KMS-11 (cell line): ENCODE data around the gene IFI16.
A peak's percentile ranks its signal among the peaks of the same experiment; 100 is the strongest.
"Not testable (repeated sequence)": the region's sequence is repeated elsewhere in the genome, so short reads cannot be mapped to it uniquely, and the experiment has no call there.

Source experiments
- H2AFZ ChIP-seq: fragments of 200-600 bp; sonication (generic); 2 replicates; pipeline ENCODE4 v1.6.1; 2016; ENCODE audit warnings: antibody characterized with exemption, mixed run types, low read depth
- H3K27ac ChIP-seq: fragments of 200-600 bp; sonication (generic); 2 replicates; pipeline ENCODE4 v1.6.1; 2016; ENCODE audit warnings: mild to moderate bottlenecking, mixed run types
- H3K27me3 ChIP-seq: fragments of 200-600 bp; sonication (generic); 2 replicates; pipeline ENCODE4 v1.6.1; 2017; ENCODE audit warnings: mild to moderate bottlenecking, low read depth, mixed run types, moderate library complexity; ENCODE audit not compliant: insufficient read depth
- H3K36me3 ChIP-seq: fragments of 200-600 bp; sonication (generic); 2 replicates; pipeline ENCODE4 v1.6.1; 2017; ENCODE audit warnings: mild to moderate bottlenecking, mixed run types; ENCODE audit not compliant: insufficient read depth
- H3K4me1 ChIP-seq: fragments of 200-600 bp; sonication (generic); 2 replicates; pipeline ENCODE4 v1.6.1; 2016; ENCODE audit warnings: mild to moderate bottlenecking, low read depth, mixed run types; ENCODE audit not compliant: poor library complexity, severe bottlenecking
- H3K4me2 ChIP-seq: fragments of 200-600 bp; sonication (generic); 2 replicates; pipeline ENCODE4 v1.7.0; 2016; ENCODE audit warnings: mild to moderate bottlenecking, mixed run types
- H3K4me3 ChIP-seq: fragments of 200-600 bp; sonication (generic); IDR thresholded peaks from 2 replicates; pipeline ENCODE4 v1.6.1; 2017; ENCODE audit warnings: low read depth, low read length, mixed read lengths; ENCODE audit not compliant: insufficient read depth
- H3K79me2 ChIP-seq: fragments of 200-600 bp; sonication (generic); 2 replicates; pipeline ENCODE4 v1.6.1; 2016; ENCODE audit warnings: low read depth, mixed run types; ENCODE audit not compliant: insufficient read depth
- H3K9ac ChIP-seq: fragments of 200-600 bp; sonication (generic); 2 replicates; pipeline ENCODE4 v1.6.1; 2016; ENCODE audit warnings: mild to moderate bottlenecking, mixed run types
- H4K20me1 ChIP-seq: fragments of 200-600 bp; sonication (generic); 2 replicates; pipeline ENCODE4 v1.6.1; 2016; ENCODE audit warnings: mild to moderate bottlenecking, mixed run types; ENCODE audit not compliant: insufficient read depth
- CTCF ChIP-seq: fragments of 200-600 bp; sonication (generic); conservative IDR thresholded peaks from 2 replicates; pipeline ENCODE4 v1.6.1; 2017; ENCODE audit warnings: low read depth, mild to moderate bottlenecking, antibody characterized with exemption, low read length, moderate library complexity, mixed read lengths

Gene IFI16

GRCh38 chr1:159005676-159006075, 4.0 kb upstream of the IFI16 start:
- H3K27ac ChIP-seq, result no peak overlapping the region
- H3K79me2 ChIP-seq, result peaks cover 8% of the 10 kb centered on the region; the same call in 1 of the 2 replicates
- H2AFZ ChIP-seq, result no peak overlapping the region
- no peak overlapping the region for H3K9ac ChIP-seq
- H3K4me1 ChIP-seq, result peaks cover 20% of the 10 kb centered on the region
- H4K20me1 ChIP-seq, result no peaks in the 10 kb centered on the region
- no peak overlapping the region for H3K4me3 ChIP-seq
- no peaks in the 10 kb centered on the region; the same call in 1 of the 2 replicates for H3K27me3 ChIP-seq
- no peaks in the 10 kb centered on the region for H3K36me3 ChIP-seq
- no peak overlapping the region for H3K4me2 ChIP-seq
- TF ChIP-seq CTCF, result no peak

- H3K36me3 ChIP-seq, H3K27ac ChIP-seq, H2AFZ ChIP-seq, H3K9ac ChIP-seq, H3K4me2 ChIP-seq, H4K20me1 ChIP-seq, H3K27me3 ChIP-seq, H3K4me3 ChIP-seq: not testable (repeated sequence)
- H3K4me1 ChIP-seq, result peaks cover 26% of the 10 kb centered on the region
- peaks cover 14% of the 10 kb centered on the region; the same call in 1 of the 2 replicates for H3K79me2 ChIP-seq
These were observed 3.4 kb upstream of the IFI16 start for GRCh38 chr1:159006210-159006807.

GRCh38 chr1:159007726-159008125, 2.0 kb upstream of the IFI16 start:
- Histone ChIP-seq H3K4me1 (peaks cover 40% of the 10 kb centered on the region), H4K20me1 (no peaks in the 10 kb centered on the region), H3K4me3 (no peak overlapping the region), H3K36me3 (no peaks in the 10 kb centered on the region), H2AFZ (no peak overlapping the region), H3K79me2 (peaks cover 21% of the 10 kb centered on the region; the same call in 1 of the 2 replicates), H3K9ac (no peak overlapping the region), H3K27ac (no peak overlapping the region), H3K4me2 (no peak overlapping the region), H3K27me3 (no peaks in the 10 kb centered on the region; the same call in 1 of the 2 replicates)
- TF ChIP-seq CTCF, result no peak

- H3K4me3 ChIP-seq, result no peak overlapping the region
- no peak overlapping the region for H3K9ac ChIP-seq
- no peak overlapping the region for H3K27ac ChIP-seq
- no peak for TF ChIP-seq CTCF
- peak overlapping the region; percentile 79 for H2AFZ ChIP-seq
- H3K79me2 ChIP-seq, result peaks cover 26% of the 10 kb centered on the region
- peak overlapping the region; percentile 82 for H3K4me2 ChIP-seq
- peaks cover 41% of the 10 kb centered on the region for H3K4me1 ChIP-seq
- H3K36me3 ChIP-seq, result no peaks in the 10 kb centered on the region
- H4K20me1 ChIP-seq, result no peaks in the 10 kb centered on the region
- no peaks in the 10 kb centered on the region; the same call in 1 of the 2 replicates for H3K27me3 ChIP-seq
These were observed 941 bp upstream of the IFI16 start for GRCh38 chr1:159008744-159009188.

GRCh38 chr1:159009287-159009686, 420 bp upstream of the IFI16 start:
- peak overlapping the region; percentile 66 for H3K27ac ChIP-seq
- no peaks in the 10 kb centered on the region; the same call in 1 of the 2 replicates for H3K27me3 ChIP-seq
- TF ChIP-seq CTCF, result no peak
- peaks cover 41% of the 10 kb centered on the region for H3K4me1 ChIP-seq
- H3K4me3 ChIP-seq, result peak overlapping the region; percentile 54
- peaks cover 26% of the 10 kb centered on the region for H3K79me2 ChIP-seq
- peak overlapping the region; percentile 79 for H2AFZ ChIP-seq
- peak overlapping the region; percentile 82 for H3K4me2 ChIP-seq
- no peaks in the 10 kb centered on the region for H4K20me1 ChIP-seq
- no peaks in the 10 kb centered on the region for H3K36me3 ChIP-seq
- peak overlapping the region; percentile 70; the same call in 1 of the 2 replicates for H3K9ac ChIP-seq
